Osteoblast (primary cell): ENCODE results near the gene CLCA2. TPM values are rescaled to one million over a fixed set of nuclear protein-coding genes. Genes with fewer than 3 reads are reported as not detected.

Source experiments
- DNase-seq: peaks from one replicate; pipeline ENCODE4 v3.0.0; 2011; ENCODE audit warnings: low spot score, mixed read lengths; ENCODE audit not compliant: insufficient read length; ENCODE audit errors: missing footprints
- H2AFZ ChIP-seq: 2 replicates; pipeline ENCODE4 v1.6.0; 2011; ENCODE audit warnings: mild to moderate bottlenecking, low read length
- H3K27ac ChIP-seq: 2 replicates; pipeline ENCODE4 v1.5.1; 2011; ENCODE audit warnings: mild to moderate bottlenecking, low read depth, low read length, moderate library complexity
- H3K27me3 ChIP-seq: 2 replicates; pipeline ENCODE4 v1.6.0; 2012; ENCODE audit warnings: mild to moderate bottlenecking, control low read depth, inconsistent platforms, low read length, moderate library complexity; ENCODE audit not compliant: insufficient read depth
- H3K36me3 ChIP-seq: 2 replicates; pipeline ENCODE4 v1.5.1; 2011; ENCODE audit warnings: mild to moderate bottlenecking, low read length, control low read depth, moderate library complexity; ENCODE audit not compliant: insufficient read depth
- H3K4me1 ChIP-seq: 2 replicates; pipeline ENCODE4 v1.5.1; 2011; ENCODE audit warnings: mild to moderate bottlenecking, low read length, control low read depth, moderate library complexity; ENCODE audit not compliant: insufficient read depth
- H3K4me2 ChIP-seq: 2 replicates; pipeline ENCODE4 v1.6.0; 2011; ENCODE audit warnings: mild to moderate bottlenecking, low read length; ENCODE audit not compliant: insufficient read depth
- H3K4me3 ChIP-seq: fragments of 200-600 bp; sonication (generic); 3 replicates; pipeline ENCODE4 v1.5.1; 2012; ENCODE audit warnings: mild to moderate bottlenecking, low read length, inconsistent platforms; ENCODE audit not compliant: insufficient read depth
- H3K79me2 ChIP-seq: 2 replicates; pipeline ENCODE4 v1.6.0; 2012; ENCODE audit warnings: mild to moderate bottlenecking, low read length, control low read depth, inconsistent platforms; ENCODE audit not compliant: insufficient read depth
- H3K9me3 ChIP-seq: 2 replicates; pipeline ENCODE4 v1.5.1; 2011; ENCODE audit warnings: low read depth, low read length, control low read depth
- H4K20me1 ChIP-seq: 2 replicates; pipeline ENCODE4 v1.6.0; 2012; ENCODE audit warnings: mild to moderate bottlenecking, low read length, control low read depth; ENCODE audit not compliant: insufficient read depth
- total RNA-seq: library from RNA; depleted of rRNA; stranded (reverse); fragments of >200 nt; gene quantifications from 2 replicates; pipeline ENCODE4 v1.2.3, GENCODE V29; 2012
- TF ChIP-seq, protein P1 (sequence below): IDR thresholded peaks from 2 replicates; pipeline ENCODE4 v1.5.1; 2011; ENCODE audit warnings: mild to moderate bottlenecking, low read depth, low read length, moderate library complexity; ENCODE audit errors: extremely low read depth

CLCA2 gene
- total RNA-seq, 1 donor, result 2.2 TPM

DNA sequence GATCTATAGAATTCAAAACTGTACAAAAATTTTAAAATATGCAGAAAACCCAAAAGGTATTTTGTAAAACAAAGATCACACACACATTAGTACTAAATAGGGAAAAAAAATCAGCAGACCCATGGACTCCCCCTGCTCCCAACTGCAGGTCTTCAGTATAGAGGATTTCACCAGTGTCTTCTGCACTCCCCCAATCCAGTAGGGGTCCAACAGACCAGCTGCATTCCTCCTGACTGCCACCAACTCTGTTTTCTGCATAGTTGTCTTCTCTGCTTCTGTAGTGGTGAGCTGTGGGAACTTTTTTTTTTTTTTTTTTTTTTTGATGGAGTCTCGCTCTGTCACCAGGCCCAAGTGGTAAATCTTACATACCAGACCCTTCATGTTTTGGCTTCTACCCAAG is 21.9 kb downstream of the CLCA2 start:
- Histone ChIP-seq H3K4me3 (no peak overlapping the region), H4K20me1 (no peaks in the 10 kb centered on the region), H3K9me3 (no peaks in the 10 kb centered on the region), H3K4me1 (no peaks in the 10 kb centered on the region), H3K27ac (no peak overlapping the region), H3K4me2 (no peak overlapping the region), H3K79me2 (no peaks in the 10 kb centered on the region), H3K27me3 (no peaks in the 10 kb centered on the region), H2AFZ (no peak overlapping the region), H3K36me3 (no peaks in the 10 kb centered on the region)
- TF ChIP-seq, protein P1, sequence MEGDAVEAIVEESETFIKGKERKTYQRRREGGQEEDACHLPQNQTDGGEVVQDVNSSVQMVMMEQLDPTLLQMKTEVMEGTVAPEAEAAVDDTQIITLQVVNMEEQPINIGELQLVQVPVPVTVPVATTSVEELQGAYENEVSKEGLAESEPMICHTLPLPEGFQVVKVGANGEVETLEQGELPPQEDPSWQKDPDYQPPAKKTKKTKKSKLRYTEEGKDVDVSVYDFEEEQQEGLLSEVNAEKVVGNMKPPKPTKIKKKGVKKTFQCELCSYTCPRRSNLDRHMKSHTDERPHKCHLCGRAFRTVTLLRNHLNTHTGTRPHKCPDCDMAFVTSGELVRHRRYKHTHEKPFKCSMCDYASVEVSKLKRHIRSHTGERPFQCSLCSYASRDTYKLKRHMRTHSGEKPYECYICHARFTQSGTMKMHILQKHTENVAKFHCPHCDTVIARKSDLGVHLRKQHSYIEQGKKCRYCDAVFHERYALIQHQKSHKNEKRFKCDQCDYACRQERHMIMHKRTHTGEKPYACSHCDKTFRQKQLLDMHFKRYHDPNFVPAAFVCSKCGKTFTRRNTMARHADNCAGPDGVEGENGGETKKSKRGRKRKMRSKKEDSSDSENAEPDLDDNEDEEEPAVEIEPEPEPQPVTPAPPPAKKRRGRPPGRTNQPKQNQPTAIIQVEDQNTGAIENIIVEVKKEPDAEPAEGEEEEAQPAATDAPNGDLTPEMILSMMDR, result no peak
- no peak for DNase-seq

DNA sequence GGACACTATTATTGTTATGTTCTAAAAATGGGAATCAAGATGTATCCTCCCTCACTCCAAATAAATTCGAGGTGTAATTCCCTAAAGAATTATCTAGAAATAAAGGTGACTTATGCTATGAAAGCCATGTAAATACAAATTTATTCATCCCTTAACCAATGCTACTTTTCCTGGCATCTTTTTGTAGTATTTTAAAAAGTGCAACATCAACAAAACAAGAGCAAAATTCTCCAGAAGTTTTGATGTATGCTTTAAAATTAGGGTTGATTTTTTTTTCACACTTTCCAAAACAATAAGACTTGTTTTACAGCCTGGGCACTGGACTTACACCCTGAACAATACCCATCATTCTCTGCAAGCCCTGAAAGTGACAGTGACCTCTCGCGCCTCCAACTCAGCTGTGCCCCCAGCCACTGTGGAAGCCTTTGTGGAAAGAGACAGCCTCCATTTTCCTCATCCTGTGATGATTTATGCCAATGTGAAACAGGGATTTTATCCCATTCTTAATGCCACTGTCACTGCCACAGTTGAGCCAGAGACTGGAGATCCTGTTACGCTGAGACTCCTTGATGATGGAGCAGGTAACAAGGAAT is 23.3 kb downstream of the CLCA2 start:
- TF ChIP-seq, protein P1, result no peak
- Histone ChIP-seq H3K4me2 (no peak overlapping the region), H3K79me2 (no peaks in the 10 kb centered on the region), H4K20me1 (no peaks in the 10 kb centered on the region), H3K27ac (no peak overlapping the region), H3K9me3 (no peaks in the 10 kb centered on the region), H2AFZ (no peak overlapping the region), H3K27me3 (no peaks in the 10 kb centered on the region), H3K4me1 (no peaks in the 10 kb centered on the region), H3K4me3 (no peak overlapping the region), H3K36me3 (no peaks in the 10 kb centered on the region)
- no peak for DNase-seq

DNA sequence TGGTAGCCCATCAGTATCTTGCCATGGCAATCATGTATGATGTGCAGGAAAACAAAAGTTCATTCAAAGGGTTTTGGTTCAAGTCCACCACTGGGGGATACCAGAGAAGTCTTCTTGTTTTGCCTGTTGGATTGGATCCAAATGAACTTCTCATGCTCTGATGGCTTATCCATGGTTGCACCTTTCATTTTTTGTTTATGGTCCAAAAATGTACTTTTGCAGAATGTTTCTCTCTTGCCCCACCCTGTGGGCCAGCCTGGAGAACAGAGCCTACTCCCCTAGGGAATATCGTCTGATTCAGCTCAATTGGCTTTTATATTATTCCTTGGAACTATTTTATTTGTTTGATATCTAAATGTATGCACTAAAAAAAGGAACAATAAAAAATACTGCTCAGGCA is 24.7 kb downstream of the CLCA2 start:
- Histone ChIP-seq H3K4me3 (no peak overlapping the region), H2AFZ (no peak overlapping the region), H3K27ac (no peak overlapping the region), H3K4me2 (no peak overlapping the region), H4K20me1 (no peaks in the 10 kb centered on the region), H3K79me2 (no peaks in the 10 kb centered on the region), H3K27me3 (no peaks in the 10 kb centered on the region), H3K36me3 (no peaks in the 10 kb centered on the region), H3K9me3 (no peaks in the 10 kb centered on the region), H3K4me1 (no peaks in the 10 kb centered on the region)
- no peak for DNase-seq
- TF ChIP-seq, protein P1, result no peak

DNA sequence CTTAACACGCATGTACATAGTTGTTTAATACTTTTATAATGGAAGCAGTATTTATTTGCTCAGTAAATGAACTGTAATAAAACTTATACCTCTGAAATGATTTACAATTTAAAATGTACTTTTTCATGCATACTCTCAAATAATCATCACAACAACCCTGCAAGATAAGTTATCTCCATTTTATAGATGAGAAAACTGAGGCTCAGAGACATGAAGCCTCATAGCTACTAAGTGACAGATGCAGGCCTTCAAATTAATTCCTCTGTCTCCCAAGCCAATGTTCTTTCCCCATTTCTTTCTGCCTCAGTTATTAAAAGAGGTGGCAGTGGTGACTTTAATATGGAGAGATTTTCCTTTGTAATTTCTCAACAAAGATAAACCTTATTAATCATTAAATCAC is 25.1 kb downstream of the CLCA2 start:
- TF ChIP-seq, protein P1, result no peak
- Histone ChIP-seq H4K20me1 (no peaks in the 10 kb centered on the region), H3K36me3 (no peaks in the 10 kb centered on the region), H3K27ac (no peak overlapping the region), H3K4me2 (no peak overlapping the region), H3K27me3 (no peaks in the 10 kb centered on the region), H2AFZ (no peak overlapping the region), H3K9me3 (no peaks in the 10 kb centered on the region), H3K79me2 (no peaks in the 10 kb centered on the region), H3K4me1 (no peaks in the 10 kb centered on the region), H3K4me3 (no peak overlapping the region)
- DNase-seq, result no peak
